CD4-positive, CD25-positive, alpha-beta regulatory T cell (primary cell): Measurements from ENCODE around the gene CEP112. TPM values are rescaled to one million over a fixed set of nuclear protein-coding genes. Genes with fewer than 3 reads are reported as not detected.
"Not testable (repeated sequence)": the region's sequence is repeated elsewhere in the genome, so short reads cannot be mapped to it uniquely, and the experiment has no call there.

Experiments used
- ATAC-seq, 2 donors: fragments of 150-1000 bp; cut with Tn5 transposase; one replicate each; pipeline ENCODE4 v1.10.0; 2021; ENCODE audit warnings: low read depth in 2 of 2, moderate number of reproducible peaks in 2 of 2, moderate library complexity in 1 of 2
- DNase-seq, 3 donors: peaks; one replicate each; pipeline versions ENCODE4 v3.0.0 to v3.0.0-alpha.2; 2012 to 2022; ENCODE audit warnings: mixed read lengths in 1 of 3
- H3K27ac ChIP-seq: one replicate; pipeline ENCODE4 v1.7.0; 2013; ENCODE audit warnings: mild to moderate bottlenecking, low read length; ENCODE audit not compliant: insufficient read depth, poor library complexity, severe bottlenecking
- H3K27me3 ChIP-seq: one replicate; pipeline ENCODE4 v1.7.0; 2013; ENCODE audit warnings: low read length; ENCODE audit not compliant: control insufficient read depth, insufficient read depth
- H3K36me3 ChIP-seq: one replicate; pipeline ENCODE4 v1.7.0; 2013; ENCODE audit warnings: mild to moderate bottlenecking, low read length, moderate library complexity; ENCODE audit not compliant: control insufficient read depth, insufficient read depth
- H3K4me1 ChIP-seq: 2 replicates; pipeline ENCODE4 v1.7.0; 2013; ENCODE audit warnings: mild to moderate bottlenecking, low read length; ENCODE audit not compliant: insufficient read depth, control insufficient read depth, poor library complexity, severe bottlenecking
- H3K4me3 ChIP-seq: one replicate; pipeline ENCODE4 v1.7.0; 2013; ENCODE audit warnings: low read depth, mild to moderate bottlenecking, low read length, moderate library complexity
- H3K9me3 ChIP-seq, 2 experiments: 1 replicate in 1 of 2; 2 replicates in 1 of 2; pipeline ENCODE4 v1.7.0; 2013; ENCODE audit warnings: low read length in 2 of 2, mild to moderate bottlenecking in 1 of 2, moderate library complexity in 1 of 2; ENCODE audit not compliant: control insufficient read depth in 2 of 2
- H3K27ac Mint-ChIP-seq, 3 donors: one replicate each; pipeline ENCODE4 v1.8.0; 2020 to 2022; ENCODE audit warnings: mild to moderate bottlenecking in 3 of 3, mixed read lengths in 3 of 3, moderate library complexity in 2 of 3
- H3K27me3 Mint-ChIP-seq: one replicate; pipeline ENCODE4 v1.8.0; 2022; ENCODE audit warnings: mild to moderate bottlenecking, mixed read lengths
- H3K36me3 Mint-ChIP-seq: one replicate; pipeline ENCODE4 v1.8.0; 2020; ENCODE audit warnings: mixed read lengths
- H3K4me1 Mint-ChIP-seq, 4 donors: one replicate each; pipeline ENCODE4 v1.8.0; 2020 to 2022; ENCODE audit warnings: mixed read lengths in 4 of 4, mild to moderate bottlenecking in 1 of 4
- H3K4me3 Mint-ChIP-seq, 4 donors: one replicate each; pipeline ENCODE4 v1.8.0; 2020 to 2022; ENCODE audit warnings: mild to moderate bottlenecking in 4 of 4, mixed read lengths in 4 of 4, moderate library complexity in 3 of 4
- H3K9me3 Mint-ChIP-seq, 7 donors: one replicate each; pipeline ENCODE4 v1.8.0; 2020 to 2022; ENCODE audit warnings: mixed read lengths in 7 of 7, mild to moderate bottlenecking in 3 of 7, moderate library complexity in 2 of 7
- polyA plus RNA-seq, 4 donors: library from polyadenylated mRNA; unstranded; fragments of 300-500 nt; fragmentation: Illumina TruSeq; gene quantifications; one replicate each; pipeline ENCODE4 v1.2.3, GENCODE V29; 2021
- total RNA-seq: library from RNA; stranded (reverse); gene quantifications from one replicate; pipeline ENCODE4 v1.2.3, GENCODE V29; 2022

The CEP112 gene
- total and polyA plus RNA-seq, 5 donors from 2014 or later, result 0.15 to 2.3 (median 0.54) TPM; not detected in 1

DNA sequence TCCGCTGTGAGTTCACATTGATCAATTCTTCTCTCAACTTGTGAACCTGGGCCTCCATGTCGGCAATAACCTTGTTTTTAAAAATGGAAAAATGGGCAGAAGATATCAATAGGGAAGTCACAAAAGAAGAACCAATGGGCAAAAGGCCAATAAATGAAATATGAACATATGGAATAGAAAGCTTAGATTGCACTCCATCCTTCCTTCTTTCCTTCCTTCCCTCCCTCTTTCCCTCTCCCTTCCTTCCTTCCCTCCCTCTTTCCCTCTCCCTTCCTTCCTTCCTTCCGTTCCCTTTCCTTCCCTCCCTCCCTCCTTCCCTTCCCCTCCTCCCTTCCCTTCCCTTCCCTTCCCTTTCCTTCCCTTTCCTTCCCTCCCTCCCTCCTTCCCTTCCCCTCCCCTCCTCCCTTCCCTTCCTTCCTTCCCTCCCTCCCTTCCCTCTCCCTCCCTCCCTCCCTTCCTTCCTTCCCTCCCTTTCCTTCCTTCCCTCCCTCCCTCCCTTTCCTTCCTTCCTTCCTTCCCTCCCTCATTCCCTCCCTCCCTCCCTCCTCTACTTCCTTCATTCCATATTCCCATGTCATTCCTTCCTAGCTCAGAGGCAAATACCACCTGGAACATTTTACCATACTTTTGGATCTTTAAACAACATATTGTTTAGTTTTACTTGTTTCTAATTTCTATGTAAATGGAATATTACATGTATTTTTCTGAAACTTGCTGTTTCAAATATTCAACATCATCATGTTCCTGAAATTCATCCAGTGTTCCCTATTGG is 339.8 kb downstream of the CEP112 start:
- peaks cover 11% of the 10 kb centered on the region for H3K27me3 Mint-ChIP-seq
- ATAC-seq (no peak), DNase-seq (no peak)
- H3K9me3 ChIP-seq, result no peaks in the 10 kb centered on the region
- no peak overlapping the region for H3K4me3 Mint-ChIP-seq
- no peak overlapping the region for H3K27ac ChIP-seq
- H3K27me3 ChIP-seq, result no peaks in the 10 kb centered on the region
- no peaks in the 10 kb centered on the region for H3K36me3 ChIP-seq
- no peak overlapping the region for H3K27ac Mint-ChIP-seq
- peaks cover 0 to 2% (median 0%) of the 10 kb centered on the region in 4 donors for H3K4me1 Mint-ChIP-seq
- H3K36me3 Mint-ChIP-seq, result no peaks in the 10 kb centered on the region
- no peaks in the 10 kb centered on the region for H3K9me3 Mint-ChIP-seq
- no peaks in the 10 kb centered on the region for H3K4me1 ChIP-seq
- no peak overlapping the region for H3K4me3 ChIP-seq

DNA sequence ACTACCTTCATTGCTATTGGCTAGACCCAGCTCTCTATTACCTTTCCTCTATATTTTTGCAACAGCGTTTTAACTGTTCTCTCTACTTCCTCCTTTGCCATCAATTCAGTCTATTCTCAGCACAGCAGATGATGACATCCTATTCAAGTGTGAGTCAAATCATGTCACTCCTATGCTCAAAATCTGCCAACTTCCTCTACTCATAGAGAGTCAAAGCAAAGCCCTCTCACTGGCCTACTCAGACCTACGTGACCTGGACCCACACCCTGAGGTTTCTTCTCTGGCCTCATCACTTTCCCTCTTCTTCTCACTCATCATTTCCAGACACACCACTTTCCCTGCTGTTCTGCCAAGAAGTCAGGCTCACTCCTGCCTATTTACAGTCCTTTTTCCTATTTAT is 341.4 kb downstream of the CEP112 start:
- Mint-ChIP-seq H3K36me3 (no peaks in the 10 kb centered on the region), H3K27me3 (peaks cover 4% of the 10 kb centered on the region), H3K27ac (no peak overlapping the region), H3K4me3 (no peak overlapping the region), H3K4me1 (peaks cover 0 to 2% (median 0%) of the 10 kb centered on the region in 4 donors), H3K9me3 (no peaks in the 10 kb centered on the region)
- DNase-seq, result peak in 1 of 3 donors; percentile 1
- Histone ChIP-seq H3K27ac (no peak overlapping the region), H3K27me3 (no peaks in the 10 kb centered on the region), H3K36me3 (no peaks in the 10 kb centered on the region), H3K9me3 (no peaks in the 10 kb centered on the region), H3K4me1 (no peaks in the 10 kb centered on the region), H3K4me3 (no peak overlapping the region)
- ATAC-seq, result no peak

DNA sequence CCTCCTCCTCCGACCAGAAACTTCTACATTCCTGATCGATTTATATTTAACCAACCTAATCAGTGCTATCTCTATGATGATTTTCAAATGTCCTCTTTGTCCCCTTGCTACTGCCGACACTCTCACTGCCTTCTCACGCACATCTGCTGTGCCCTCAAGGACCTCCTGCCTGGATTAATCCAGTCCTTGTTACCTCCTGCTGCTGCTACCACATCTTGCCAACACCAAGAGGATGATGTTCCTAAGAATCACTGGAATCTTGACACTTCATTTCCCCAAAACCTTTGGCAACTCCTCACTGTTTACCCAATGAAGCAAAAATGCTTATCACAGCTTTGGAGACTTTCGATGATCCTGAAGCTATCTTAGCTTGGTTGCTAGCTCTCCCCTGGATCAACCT is 343.2 kb downstream of the CEP112 start:
- Histone ChIP-seq H3K4me3 (no peak overlapping the region), H3K27me3 (no peaks in the 10 kb centered on the region), H3K9me3 (no peaks in the 10 kb centered on the region), H3K36me3 (no peaks in the 10 kb centered on the region), H3K27ac (no peak overlapping the region), H3K4me1 (no peaks in the 10 kb centered on the region)
- Mint-ChIP-seq H3K27me3 (no peaks in the 10 kb centered on the region), H3K9me3 (no peaks in the 10 kb centered on the region), H3K4me1 (peaks cover 0 to 2% (median 0%) of the 10 kb centered on the region in 4 donors), H3K36me3 (no peaks in the 10 kb centered on the region), H3K4me3 (no peak overlapping the region), H3K27ac (no peak overlapping the region)
- DNase-seq (no peak), ATAC-seq (no peak)

DNA sequence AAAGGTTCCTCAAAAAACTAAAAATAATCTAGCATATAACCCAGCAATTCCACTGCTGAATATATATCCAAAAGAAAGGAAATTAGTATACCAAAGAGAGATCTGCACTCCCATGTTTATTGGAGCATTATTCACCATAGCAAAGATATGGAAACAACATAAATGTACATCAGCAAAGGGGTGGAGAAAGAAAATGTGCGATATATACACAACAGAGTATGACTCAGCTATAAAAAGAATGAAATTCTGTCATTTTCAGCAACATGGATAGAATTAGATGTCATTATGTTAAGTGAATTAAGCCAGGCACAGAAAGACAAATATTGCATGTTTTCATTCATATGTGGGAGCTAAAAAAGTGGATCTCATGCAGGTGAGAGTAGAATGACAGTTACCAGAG is 350.8 kb downstream of the CEP112 start:
- Histone ChIP-seq H3K9me3 (peaks cover 0 to 2% of the 10 kb centered on the region in 2 experiments), H3K36me3 (no peaks in the 10 kb centered on the region), H3K27me3 (no peaks in the 10 kb centered on the region), H3K27ac (no peak overlapping the region), H3K4me1 (no peaks in the 10 kb centered on the region), H3K4me3 (no peak overlapping the region)
- Mint-ChIP-seq H3K27ac (no peak overlapping the region), H3K4me1 (no peaks in the 10 kb centered on the region), H3K4me3 (no peak overlapping the region), H3K27me3 (no peaks in the 10 kb centered on the region), H3K36me3 (no peaks in the 10 kb centered on the region), H3K9me3 (peaks cover 1 to 11% (median 4%) of the 10 kb centered on the region in 7 donors)
- no peak for ATAC-seq
- no peak for DNase-seq

DNA sequence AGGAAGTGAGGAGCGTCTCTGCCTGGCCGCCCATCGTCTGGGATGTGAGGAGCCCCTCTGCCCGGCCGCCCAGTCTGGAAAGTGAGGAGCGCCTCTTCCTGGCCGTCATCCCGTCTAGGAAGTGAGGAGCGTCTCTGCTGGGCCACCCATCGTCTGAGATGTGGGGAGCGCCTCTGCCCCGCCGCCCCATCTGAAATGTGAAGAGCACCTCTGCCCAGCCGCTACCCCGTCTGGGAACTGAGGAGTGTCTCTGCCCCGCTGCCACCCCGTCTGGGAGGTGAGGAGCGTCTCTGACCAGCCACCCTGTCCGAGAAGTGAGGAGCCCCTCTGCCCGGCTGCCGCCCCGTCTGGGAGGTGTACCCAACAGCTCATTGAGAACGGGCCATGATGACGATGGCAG is 354.7 kb downstream of the CEP112 start:
- not testable (repeated sequence) for H3K4me3 ChIP-seq, H3K27me3 Mint-ChIP-seq, DNase-seq, H3K36me3 Mint-ChIP-seq, H3K4me1 Mint-ChIP-seq, H3K4me3 Mint-ChIP-seq, H3K27ac ChIP-seq, ATAC-seq, H3K27me3 ChIP-seq, H3K27ac Mint-ChIP-seq, H3K36me3 ChIP-seq, H3K4me1 ChIP-seq
- peaks cover 9 to 11% of the 10 kb centered on the region in 2 experiments for H3K9me3 ChIP-seq
- peaks cover 1 to 27% (median 14%) of the 10 kb centered on the region in 7 donors for H3K9me3 Mint-ChIP-seq

DNA sequence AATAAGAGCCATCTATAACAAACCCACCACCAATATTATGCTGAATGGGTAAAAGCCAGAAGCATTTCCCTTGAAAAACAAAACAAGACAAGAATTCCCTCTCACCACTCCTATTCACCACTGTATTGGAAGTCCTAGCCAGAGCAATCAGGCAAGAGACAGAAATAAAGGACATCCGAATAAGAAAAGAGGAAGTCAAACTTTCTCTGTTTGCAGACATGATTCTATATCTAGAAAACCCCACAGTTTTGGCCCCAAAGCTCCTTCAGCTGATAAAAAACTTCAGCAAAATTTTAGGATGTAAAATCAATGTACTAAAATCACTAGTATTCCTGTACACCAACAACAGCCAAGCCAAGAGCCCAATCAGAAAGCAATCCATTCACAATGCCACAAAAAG is 358.7 kb downstream of the CEP112 start:
- peaks cover 12 to 17% of the 10 kb centered on the region in 2 experiments for H3K9me3 ChIP-seq
- H3K4me1 ChIP-seq, result no peaks in the 10 kb centered on the region
- peaks cover 3% of the 10 kb centered on the region for H3K36me3 Mint-ChIP-seq
- H3K27ac Mint-ChIP-seq, result no peak overlapping the region
- H3K36me3 ChIP-seq, result no peaks in the 10 kb centered on the region
- H3K27ac ChIP-seq, result no peak overlapping the region
- H3K27me3 ChIP-seq, result no peaks in the 10 kb centered on the region
- no peak overlapping the region for H3K4me3 ChIP-seq
- peaks cover 0 to 34% (median 17%) of the 10 kb centered on the region in 7 donors for H3K9me3 Mint-ChIP-seq
- H3K4me1 Mint-ChIP-seq, result no peaks in the 10 kb centered on the region
- ATAC-seq (no peak), DNase-seq (no peak)
- peaks cover 5% of the 10 kb centered on the region for H3K27me3 Mint-ChIP-seq
- no peak overlapping the region for H3K4me3 Mint-ChIP-seq

DNA sequence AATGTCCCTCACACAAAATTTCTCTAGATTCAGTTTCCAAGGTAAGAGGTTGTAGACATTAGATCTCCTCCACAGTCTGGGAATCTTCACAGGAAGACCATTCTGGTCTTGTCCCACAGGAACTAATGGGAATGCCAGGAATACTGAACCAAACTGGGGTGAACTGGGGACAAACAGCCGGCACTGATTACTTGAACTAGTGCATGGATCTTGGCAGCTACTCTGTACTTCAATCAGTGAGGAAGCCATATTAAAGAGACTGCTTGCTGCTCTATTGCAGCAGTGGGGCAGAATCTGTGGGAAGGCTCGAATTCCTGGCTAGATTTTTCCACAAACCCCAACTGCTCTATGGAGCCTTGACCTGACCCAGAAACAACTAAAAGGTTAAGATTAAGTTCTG is 361.6 kb downstream of the CEP112 start:
- H3K27ac Mint-ChIP-seq, result no peak overlapping the region
- H3K4me3 ChIP-seq, result no peak overlapping the region
- H3K4me1 ChIP-seq, result no peaks in the 10 kb centered on the region
- DNase-seq (no peak), ATAC-seq (no peak)
- H3K36me3 Mint-ChIP-seq, result peaks cover 3% of the 10 kb centered on the region
- peaks cover 12 to 17% of the 10 kb centered on the region in 2 experiments for H3K9me3 ChIP-seq
- H3K36me3 ChIP-seq, result no peaks in the 10 kb centered on the region
- H3K27ac ChIP-seq, result no peak overlapping the region
- no peaks in the 10 kb centered on the region for H3K4me1 Mint-ChIP-seq
- H3K27me3 ChIP-seq, result peaks cover 2% of the 10 kb centered on the region
- H3K4me3 Mint-ChIP-seq, result no peak overlapping the region
- peaks cover 0 to 34% (median 17%) of the 10 kb centered on the region in 7 donors for H3K9me3 Mint-ChIP-seq
- peaks cover 5% of the 10 kb centered on the region for H3K27me3 Mint-ChIP-seq

DNA sequence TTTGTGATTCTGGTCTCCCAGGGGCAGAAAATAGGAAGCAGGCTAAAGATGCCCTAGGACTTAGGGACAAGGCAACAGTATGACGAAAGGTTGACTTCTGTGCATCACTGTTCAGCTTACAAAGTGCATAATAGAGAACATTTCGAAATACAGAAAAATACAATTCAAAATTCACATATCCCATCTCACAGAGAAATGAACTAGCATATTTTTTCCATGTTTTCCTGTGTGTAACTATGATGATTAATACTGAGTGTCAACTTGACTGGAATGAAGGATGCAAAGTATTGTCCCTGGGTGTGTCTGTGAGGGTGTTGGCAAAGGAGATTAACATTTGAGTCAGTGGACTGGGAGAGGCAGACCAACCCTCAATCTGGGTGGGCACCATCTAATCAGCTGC is 365.4 kb downstream of the CEP112 start:
- not testable (repeated sequence) for H3K27me3 ChIP-seq, H3K4me3 ChIP-seq, DNase-seq, H3K27ac Mint-ChIP-seq, H3K9me3 ChIP-seq, H3K27ac ChIP-seq, H3K4me1 ChIP-seq, ATAC-seq, H3K36me3 ChIP-seq, H3K9me3 Mint-ChIP-seq, H3K4me3 Mint-ChIP-seq, H3K27me3 Mint-ChIP-seq, H3K36me3 Mint-ChIP-seq, H3K4me1 Mint-ChIP-seq
